ENCODE measurements around the gene BTF3L4.

BTF3L4 gene

DNA sequence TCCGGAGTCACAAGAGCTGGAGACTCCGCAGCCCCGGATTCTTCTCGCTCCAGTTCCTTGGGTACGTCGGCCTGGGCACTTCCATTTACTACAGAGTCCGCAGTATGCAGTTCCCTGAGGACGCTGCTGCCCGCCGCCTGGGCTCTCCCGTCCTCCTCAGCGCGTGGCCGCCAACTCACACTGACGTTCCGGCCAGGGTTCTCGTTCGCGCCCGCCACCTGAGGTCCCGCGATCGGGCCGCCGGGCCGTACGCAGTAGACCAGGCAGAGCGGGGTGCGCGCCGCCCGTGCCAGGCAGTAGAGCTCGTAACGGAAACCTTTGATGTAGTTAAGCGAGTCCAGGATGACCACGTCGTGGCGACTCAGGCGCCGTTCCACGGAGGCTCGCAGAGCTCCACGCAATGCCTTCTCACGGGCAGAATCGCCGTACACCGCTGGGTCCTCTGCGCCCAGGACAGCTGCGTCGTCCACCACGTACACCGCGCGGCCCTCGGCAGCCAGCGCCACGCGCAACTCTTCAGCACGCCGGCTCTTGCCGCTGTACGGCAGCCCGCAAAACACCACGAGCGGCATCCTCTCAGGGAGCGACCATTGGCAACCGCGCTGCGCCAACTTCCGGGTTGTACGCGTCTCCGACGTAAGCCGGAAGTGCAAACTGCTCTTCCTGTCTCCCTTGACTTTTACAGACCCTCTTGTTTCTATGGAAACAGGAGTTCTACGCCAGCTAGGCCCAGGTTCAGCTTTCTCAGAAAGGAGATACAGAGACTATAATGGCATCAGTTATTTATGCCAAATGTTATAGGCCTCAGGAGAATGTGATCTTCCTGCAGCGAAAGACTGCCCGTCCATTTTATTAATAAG, 22.7 kb upstream of the BTF3L4 start, which contains the start of gene KTI12:
KTI12 (minus strand) TSS at position 621 of the 860 bp plus-strand sequence; CDS start at position 572, 49 bp downstream.
- H3K4me1 ChIP-seq = peaks cover 5% of the 10 kb centered on the region

DNA sequence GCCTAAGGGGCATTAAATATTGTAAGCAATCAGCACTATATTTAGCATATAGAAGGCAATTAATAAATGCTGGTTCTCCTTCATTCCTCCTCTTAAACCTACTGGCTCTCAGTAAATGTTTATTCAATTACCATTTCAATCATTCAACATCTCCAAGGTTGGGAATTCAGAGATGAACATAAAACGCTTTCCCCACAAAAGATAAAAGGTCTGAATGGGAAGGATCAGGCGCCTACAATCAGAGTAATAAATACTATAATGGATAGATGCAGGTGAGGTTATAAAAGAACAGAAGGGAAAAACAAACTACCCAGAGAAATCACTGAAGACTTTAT, 22.1 kb upstream of the BTF3L4 start:
- Histone ChIP-seq H3K27me3 (ENCODE audit: control insufficient read depth, insufficient read depth, low read length) (no peaks in the 10 kb centered on the region), H3K4me1 (peaks cover 5% of the 10 kb centered on the region), H3K4me2 (ENCODE audit: low read length) (peak overlapping the region; percentile 77), H3K27ac (peak overlapping the region; percentile 83), H3K79me2 (no peaks in the 10 kb centered on the region), H3K9me3 (ENCODE audit: control insufficient read depth, low read length) (no peaks in the 10 kb centered on the region), H2AFZ (peak overlapping the region; percentile 73), H3K4me3 (ENCODE audit: low read depth, low read length) (peak overlapping the region; percentile 71), H3K36me3 (ENCODE audit: control insufficient read depth, insufficient read depth, low read length) (no peaks in the 10 kb centered on the region), H3K9ac (no peak overlapping the region)
- TF ChIP-seq, protein P1, sequence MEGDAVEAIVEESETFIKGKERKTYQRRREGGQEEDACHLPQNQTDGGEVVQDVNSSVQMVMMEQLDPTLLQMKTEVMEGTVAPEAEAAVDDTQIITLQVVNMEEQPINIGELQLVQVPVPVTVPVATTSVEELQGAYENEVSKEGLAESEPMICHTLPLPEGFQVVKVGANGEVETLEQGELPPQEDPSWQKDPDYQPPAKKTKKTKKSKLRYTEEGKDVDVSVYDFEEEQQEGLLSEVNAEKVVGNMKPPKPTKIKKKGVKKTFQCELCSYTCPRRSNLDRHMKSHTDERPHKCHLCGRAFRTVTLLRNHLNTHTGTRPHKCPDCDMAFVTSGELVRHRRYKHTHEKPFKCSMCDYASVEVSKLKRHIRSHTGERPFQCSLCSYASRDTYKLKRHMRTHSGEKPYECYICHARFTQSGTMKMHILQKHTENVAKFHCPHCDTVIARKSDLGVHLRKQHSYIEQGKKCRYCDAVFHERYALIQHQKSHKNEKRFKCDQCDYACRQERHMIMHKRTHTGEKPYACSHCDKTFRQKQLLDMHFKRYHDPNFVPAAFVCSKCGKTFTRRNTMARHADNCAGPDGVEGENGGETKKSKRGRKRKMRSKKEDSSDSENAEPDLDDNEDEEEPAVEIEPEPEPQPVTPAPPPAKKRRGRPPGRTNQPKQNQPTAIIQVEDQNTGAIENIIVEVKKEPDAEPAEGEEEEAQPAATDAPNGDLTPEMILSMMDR (IDR thresholded peaks at IDR 0.05) = no peak

More for the DNA sequence above, 22.7 kb upstream of the BTF3L4 start, which contains the start of gene KTI12:
- H3K4me3 ChIP-seq (ENCODE audit: low read depth, low read length) = peak within 1 kb of the TSS; percentile 71
- no peaks in the 10 kb centered on the region for H3K27me3 ChIP-seq (ENCODE audit: control insufficient read depth, insufficient read depth, low read length)
- peak within 1 kb of the TSS; percentile 83 for H3K27ac ChIP-seq
- no peaks in the 10 kb centered on the region for H3K9me3 ChIP-seq (ENCODE audit: control insufficient read depth, low read length)
- H3K9ac ChIP-seq = no peak within 1 kb of the TSS
- H2AFZ ChIP-seq = peak within 1 kb of the TSS; percentile 73
- no peaks in the 10 kb centered on the region for H3K36me3 ChIP-seq (ENCODE audit: control insufficient read depth, insufficient read depth, low read length)
- H3K4me2 ChIP-seq (ENCODE audit: low read length) = peak within 1 kb of the TSS; percentile 77
- TF ChIP-seq, protein P1 (IDR thresholded peaks at IDR 0.05) = no peak
- H3K79me2 ChIP-seq = no peaks in the 10 kb centered on the region

DNA sequence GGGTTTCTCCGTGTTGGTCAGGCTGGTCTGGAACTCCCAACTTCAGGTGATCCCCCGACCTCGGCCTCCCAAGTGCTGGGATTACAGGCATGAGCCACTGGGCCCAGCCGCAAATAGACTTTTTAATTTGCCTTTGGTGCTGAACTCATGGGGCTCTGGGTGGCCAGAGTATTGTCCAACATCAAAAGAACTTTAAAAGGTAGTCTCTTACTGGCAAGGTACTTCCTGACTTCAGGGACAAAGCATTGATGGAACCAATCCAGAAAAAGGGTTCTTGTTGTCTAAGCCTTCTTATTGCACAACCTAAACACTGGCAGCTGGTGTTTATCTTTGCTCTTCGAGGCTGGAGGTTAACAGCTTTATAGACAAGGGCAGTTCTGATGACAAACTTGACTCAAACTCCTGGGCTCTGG, 18.7 kb upstream of the BTF3L4 start:
- no peak overlapping the region for H2AFZ ChIP-seq
- H3K9ac ChIP-seq = no peak overlapping the region
- H3K9me3 ChIP-seq (ENCODE audit: control insufficient read depth, low read length) = no peaks in the 10 kb centered on the region
- no peaks in the 10 kb centered on the region for H3K36me3 ChIP-seq (ENCODE audit: control insufficient read depth, insufficient read depth, low read length)
- peaks cover 2% of the 10 kb centered on the region for H3K4me1 ChIP-seq
- H3K79me2 ChIP-seq = no peaks in the 10 kb centered on the region
- H3K27ac ChIP-seq = no peak overlapping the region
- TF ChIP-seq, protein P1 (IDR thresholded peaks at IDR 0.05) = no peak
- no peak overlapping the region for H3K4me3 ChIP-seq (ENCODE audit: low read depth, low read length)
- no peaks in the 10 kb centered on the region for H3K27me3 ChIP-seq (ENCODE audit: control insufficient read depth, insufficient read depth, low read length)
- no peak overlapping the region for H3K4me2 ChIP-seq (ENCODE audit: low read length)

DNA sequence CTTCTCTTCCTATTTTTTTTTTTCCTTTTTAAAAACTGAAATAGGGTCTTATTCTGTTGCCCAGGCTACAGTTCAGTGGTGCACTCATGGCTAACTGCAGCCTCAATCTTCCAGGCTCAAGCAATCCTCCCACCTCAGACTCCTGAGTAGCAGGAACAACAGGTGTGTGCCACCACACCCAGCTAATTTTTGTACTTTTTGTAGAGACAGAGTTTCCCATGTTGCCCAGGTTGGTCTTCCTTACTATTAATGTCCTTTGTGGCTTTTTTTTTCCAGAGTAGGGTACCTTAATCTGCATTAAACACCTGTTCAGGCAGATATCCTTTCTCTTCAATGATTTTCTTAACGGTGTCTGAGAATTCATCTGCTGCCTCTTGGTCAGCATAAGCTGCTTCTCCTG, 18.2 kb upstream of the BTF3L4 start:
- Histone ChIP-seq H3K27me3 (ENCODE audit: control insufficient read depth, insufficient read depth, low read length) (no peaks in the 10 kb centered on the region), H3K79me2 (no peaks in the 10 kb centered on the region), H3K9me3 (ENCODE audit: control insufficient read depth, low read length) (no peaks in the 10 kb centered on the region), H3K27ac (no peak overlapping the region), H3K4me3 (ENCODE audit: low read depth, low read length) (no peak overlapping the region), H3K4me1 (no peaks in the 10 kb centered on the region), H3K36me3 (ENCODE audit: control insufficient read depth, insufficient read depth, low read length) (no peaks in the 10 kb centered on the region), H3K9ac (no peak overlapping the region), H3K4me2 (ENCODE audit: low read length) (no peak overlapping the region), H2AFZ (no peak overlapping the region)
- TF ChIP-seq, protein P1 (IDR thresholded peaks at IDR 0.05) = no peak

All from parathyroid adenoma (tissue), 2 donors.